H1 (cell line): ENCODE results near the gene CORO2B.

Experiments used
- BCL11A ChIP-seq, 2 experiments: IDR thresholded peaks; one replicate each; pipeline ENCODE4 v1.6.1; 2011; ENCODE audit warnings: low read depth in 2 of 2, low read length in 2 of 2, mild to moderate bottlenecking in 2 of 2
- CHD1 ChIP-seq: IDR thresholded peaks from 2 replicates; pipeline ENCODE4 v1.6.1; 2012; ENCODE audit warnings: low read depth, low read length, improper control_type of control experiment
- CHD2 ChIP-seq: IDR thresholded peaks from 2 replicates; pipeline ENCODE4 v1.6.1; 2012; ENCODE audit warnings: low read length, improper control_type of control experiment
- GTF2F1 ChIP-seq: IDR thresholded peaks from 2 replicates; pipeline ENCODE4 v1.6.1; 2012; ENCODE audit warnings: low read depth, low read length, improper control_type of control experiment, borderline replicate concordance
- HDAC6 ChIP-seq: IDR thresholded peaks from one replicate; pipeline ENCODE4 v1.7.1; 2012; ENCODE audit warnings: low read depth, mild to moderate bottlenecking, inconsistent platforms, low read length, moderate library complexity
- NANOG ChIP-seq: IDR thresholded peaks from 2 replicates; pipeline ENCODE4 v1.6.1; 2011; ENCODE audit warnings: low read length, low read depth, mild to moderate bottlenecking, inconsistent platforms; ENCODE audit not compliant: insufficient read depth, poor library complexity, severe bottlenecking
- POLR2A ChIP-seq, 2 experiments: IDR thresholded peaks; 1 replicate in 1 of 2; 2 replicates in 1 of 2; pipeline ENCODE4 v1.6.1; 2011; ENCODE audit warnings: low read depth in 2 of 2, low read length in 2 of 2, mild to moderate bottlenecking in 2 of 2; ENCODE audit errors: control extremely low read depth in 1 of 2
- POLR2AphosphoS5 ChIP-seq: IDR thresholded peaks from 2 replicates; pipeline ENCODE4 v1.6.1; 2011; ENCODE audit warnings: low read depth, low read length
- RBBP5 ChIP-seq: IDR thresholded peaks from 2 replicates; pipeline ENCODE4 v1.7.1; 2012; ENCODE audit warnings: low read depth, mild to moderate bottlenecking, inconsistent platforms, low read length, moderate library complexity, borderline replicate concordance
- RXRA ChIP-seq: IDR thresholded peaks from 2 replicates; pipeline ENCODE4 v1.6.1; 2011; ENCODE audit warnings: low read depth, mild to moderate bottlenecking, low read length, moderate library complexity; ENCODE audit not compliant: insufficient read depth
- TBP ChIP-seq: IDR thresholded peaks from 2 replicates; pipeline ENCODE4 v1.6.1; 2011; ENCODE audit warnings: low read depth, low read length, improper control_type of control experiment
- TF ChIP-seq, protein P1 (sequence below), 3 experiments: IDR thresholded peaks; 1 replicate in 2 of 3; 2 replicates in 1 of 3; pipeline versions ENCODE4 v1.5.1 to v1.6.1; 2011; ENCODE audit warnings: low read length in 3 of 3, mild to moderate bottlenecking in 3 of 3, inconsistent platforms in 2 of 3, low read depth in 1 of 3, moderate library complexity in 1 of 3; ENCODE audit not compliant: insufficient read depth in 1 of 3; ENCODE audit errors: control extremely low read depth in 1 of 3
- TF ChIP-seq, protein P2 (sequence below): IDR thresholded peaks from 2 replicates; pipeline ENCODE4 v1.6.1; 2011; ENCODE audit warnings: low read depth, mild to moderate bottlenecking, low read length; ENCODE audit not compliant: insufficient read depth

DNA sequence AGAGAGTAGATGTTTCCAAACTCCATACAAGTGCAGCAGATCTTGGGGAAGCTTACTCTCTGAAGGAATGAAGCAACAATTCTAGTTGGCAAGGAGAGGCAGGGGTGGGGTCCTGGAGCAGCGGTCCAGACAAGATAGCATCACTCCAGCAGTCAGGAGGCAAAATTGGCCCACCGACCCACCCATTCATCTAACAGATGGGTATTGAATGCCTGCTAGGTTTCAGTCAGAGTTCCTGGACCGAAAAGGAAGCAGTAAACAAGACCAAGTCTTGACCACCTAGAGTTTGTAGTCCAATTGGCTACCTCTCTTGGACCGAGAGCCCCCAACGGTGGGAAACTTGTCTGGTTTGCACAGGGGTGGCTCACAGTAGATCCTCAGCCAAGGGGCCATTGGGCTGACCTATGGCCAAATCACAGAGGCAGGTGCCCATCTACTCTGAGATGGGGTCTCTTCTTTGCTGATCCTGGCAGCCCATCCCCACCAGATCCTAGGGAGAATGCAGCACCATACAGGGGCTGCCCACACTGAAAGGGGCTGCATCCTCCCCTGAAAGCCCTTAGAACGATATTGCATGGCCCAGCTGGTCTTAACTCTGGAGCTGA, 74.3 kb downstream of the CORO2B start:
- TF ChIP-seq TBP, result no peak
- TF ChIP-seq HDAC6, result no peak
- no peak for TF ChIP-seq CHD1
- TF ChIP-seq, protein P1, sequence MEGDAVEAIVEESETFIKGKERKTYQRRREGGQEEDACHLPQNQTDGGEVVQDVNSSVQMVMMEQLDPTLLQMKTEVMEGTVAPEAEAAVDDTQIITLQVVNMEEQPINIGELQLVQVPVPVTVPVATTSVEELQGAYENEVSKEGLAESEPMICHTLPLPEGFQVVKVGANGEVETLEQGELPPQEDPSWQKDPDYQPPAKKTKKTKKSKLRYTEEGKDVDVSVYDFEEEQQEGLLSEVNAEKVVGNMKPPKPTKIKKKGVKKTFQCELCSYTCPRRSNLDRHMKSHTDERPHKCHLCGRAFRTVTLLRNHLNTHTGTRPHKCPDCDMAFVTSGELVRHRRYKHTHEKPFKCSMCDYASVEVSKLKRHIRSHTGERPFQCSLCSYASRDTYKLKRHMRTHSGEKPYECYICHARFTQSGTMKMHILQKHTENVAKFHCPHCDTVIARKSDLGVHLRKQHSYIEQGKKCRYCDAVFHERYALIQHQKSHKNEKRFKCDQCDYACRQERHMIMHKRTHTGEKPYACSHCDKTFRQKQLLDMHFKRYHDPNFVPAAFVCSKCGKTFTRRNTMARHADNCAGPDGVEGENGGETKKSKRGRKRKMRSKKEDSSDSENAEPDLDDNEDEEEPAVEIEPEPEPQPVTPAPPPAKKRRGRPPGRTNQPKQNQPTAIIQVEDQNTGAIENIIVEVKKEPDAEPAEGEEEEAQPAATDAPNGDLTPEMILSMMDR (IDR thresholded peaks at IDR 0.05; ENCODE audit: control extremely low read depth in 1 of 3, insufficient read depth in 1 of 3, low read depth in 1 of 3, low read length in 3 of 3), result no peak
- TF ChIP-seq GTF2F1, result no peak
- TF ChIP-seq, protein P2, sequence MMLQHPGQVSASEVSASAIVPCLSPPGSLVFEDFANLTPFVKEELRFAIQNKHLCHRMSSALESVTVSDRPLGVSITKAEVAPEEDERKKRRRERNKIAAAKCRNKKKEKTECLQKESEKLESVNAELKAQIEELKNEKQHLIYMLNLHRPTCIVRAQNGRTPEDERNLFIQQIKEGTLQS, result no peak
- no peak for TF ChIP-seq POLR2A (IDR thresholded peaks at IDR 0.05; ENCODE audit: control extremely low read depth in 1 of 2, low read depth in 2 of 2, low read length in 2 of 2)
- no peak for TF ChIP-seq RXRA
- no peak for TF ChIP-seq RBBP5
- no peak for TF ChIP-seq CHD2
- TF ChIP-seq POLR2AphosphoS5, result no peak
- TF ChIP-seq NANOG, result no peak
- TF ChIP-seq BCL11A (IDR thresholded peaks at IDR 0.05; ENCODE audit: low read depth in 2 of 2, low read length in 2 of 2), result no peak
